HepG2 (cell line): ENCODE measurements around the gene PROC. TPM values are rescaled to one million over a fixed set of nuclear protein-coding genes. Genes with fewer than 3 reads are reported as not detected.

Experiments used
- ATAC-seq: fragments of 200-7000 bp; cut with Tn5 transposase; 3 replicates; pipeline ENCODE4 v1.9.1; 2020; ENCODE audit warnings: mild to moderate bottlenecking, moderate library complexity
- BruUV-seq: library from RNA; stranded (reverse); fragments of 400-500 nt; replicated peaks from 2 replicates; lab custom pipeline; 2021; lab: Mats Ljungman, UMichigan
- CTCF ChIA-PET: fragments of 300-600 bp; formaldehyde crosslinking; extraction: SDS; loops from one replicate; lab custom pipeline; 2021; ENCODE audit warnings: low total read pairs, inconsistent platforms, low intra/inter-chr PET ratio; lab: Yijun Ruan, JAX
- POLR2A ChIA-PET: fragments of 350-600 bp; sonication (Branson Sonifier 250); formaldehyde crosslinking; loops from one replicate; lab custom pipeline; 2020; ENCODE audit warnings: antibody characterized with exemption, inconsistent platforms; lab: Yijun Ruan, JAX
- DNase-seq: peaks from one replicate; pipeline ENCODE4 v3.0.0-alpha.2; 2015; ENCODE audit warnings: low spot score
- FAIRE-seq: peaks from 3 replicates; lab custom pipeline; 2011; peaks lifted over from hg19 to GRCh38; lab: Jason Lieb, UNC
- H2AFZ ChIP-seq: one replicate; pipeline ENCODE4 v1.6.1; 2011; ENCODE audit warnings: low read length, inconsistent platforms
- H3K27ac ChIP-seq: fragments of 300-600 bp; 3 replicates; pipeline ENCODE4 v1.8.0; 2011; ENCODE audit warnings: mixed run types, mild to moderate bottlenecking, mixed read lengths, low read length, inconsistent platforms; ENCODE audit not compliant: insufficient read depth; ENCODE audit errors: extremely low read length
- H3K27me3 ChIP-seq, 2 experiments: fragments of 200-600 bp in 1 of 2; 2 replicates in 1 of 2; 3 replicates in 1 of 2; pipeline versions ENCODE4 v1.6.0 to v1.8.0; 2011; ENCODE audit warnings: low read length in 2 of 2, mild to moderate bottlenecking in 2 of 2, moderate library complexity in 2 of 2, inconsistent platforms in 1 of 2; ENCODE audit not compliant: insufficient read depth in 2 of 2, control insufficient read depth in 1 of 2
- H3K36me3 ChIP-seq, 2 experiments: fragments of 200-600 bp in 1 of 2; replicated peaks in 1 of 2; 2 replicates in 1 of 2; 3 replicates in 1 of 2; pipeline versions ENCODE4 v1.5.1 to v1.8.0; 2011; ENCODE audit warnings: low read length in 2 of 2, inconsistent platforms in 1 of 2; ENCODE audit not compliant: insufficient read depth in 2 of 2, control insufficient read depth in 1 of 2
- H3K4me1 ChIP-seq: 2 replicates; pipeline ENCODE4 v1.5.1; 2012; ENCODE audit warnings: low read length, inconsistent platforms; ENCODE audit not compliant: insufficient read depth
- H3K4me2 ChIP-seq: 2 replicates; pipeline ENCODE4 v1.6.0; 2011; ENCODE audit warnings: low read depth, low read length, inconsistent platforms
- H3K4me3 ChIP-seq, 3 experiments: fragments of 200-600 bp in 1 of 3; sonication (generic), shearing (Covaris generic) in 1 of 3; replicated peaks in 1 of 3; 2 replicates each; pipeline ENCODE4 v1.5.1; 2011 to 2016; ENCODE audit warnings: low read length in 3 of 3, inconsistent platforms in 2 of 3, low read depth in 2 of 3, mild to moderate bottlenecking in 2 of 3, control low read depth in 1 of 3, mixed read lengths in 1 of 3; ENCODE audit not compliant: insufficient read depth in 1 of 3
- H3K79me2 ChIP-seq: one replicate; pipeline ENCODE4 v1.6.1; 2011; ENCODE audit warnings: low read length, inconsistent platforms; ENCODE audit not compliant: insufficient read depth
- H3K9ac ChIP-seq: 2 replicates; pipeline ENCODE4 v1.6.0; 2011; ENCODE audit warnings: mild to moderate bottlenecking, low read depth, low read length, inconsistent platforms; ENCODE audit not compliant: insufficient read depth
- H3K9me3 ChIP-seq: 2 replicates; pipeline ENCODE4 v1.5.1; 2012; ENCODE audit warnings: mild to moderate bottlenecking, low read length
- H4K20me1 ChIP-seq: 2 replicates; pipeline ENCODE4 v1.6.0; 2011; ENCODE audit warnings: inconsistent platforms, mild to moderate bottlenecking, low read length, moderate library complexity; ENCODE audit not compliant: insufficient read depth
- AKNA ChIP-seq: sonication (generic); formaldehyde crosslinking; IDR thresholded peaks from 2 replicates; pipeline ENCODE4 v1.4.0; 2020; ENCODE audit warnings: missing genetic modification reagents, borderline replicate concordance
- FOXP1 ChIP-seq, 2 experiments: fragments of 450-650 bp in 1 of 2; IDR thresholded peaks; 2 replicates each; pipeline ENCODE4 v1.6.1; 2017 to 2018; ENCODE audit warnings: antibody characterized with exemption in 1 of 2
- HNF1A ChIP-seq, 2 experiments: sonication (generic) in 1 of 2; formaldehyde crosslinking in 1 of 2; IDR thresholded peaks; 2 replicates each; pipeline versions ENCODE4 v1.4.0 to v1.6.1; 2016 to 2020; ENCODE audit warnings: borderline replicate concordance in 1 of 2, low read depth in 1 of 2, mild to moderate bottlenecking in 1 of 2, missing genetic modification reagents in 1 of 2
- PBX3 ChIP-seq: sonication (generic); formaldehyde crosslinking; IDR thresholded peaks from 2 replicates; pipeline ENCODE4 v1.8.1; 2023; ENCODE audit warnings: missing genetic modification reagents, inconsistent platforms, borderline replicate concordance
- SRF ChIP-seq: IDR thresholded peaks from 2 replicates; pipeline ENCODE4 v1.6.1; 2011; ENCODE audit warnings: mild to moderate bottlenecking, low read depth, low read length, moderate library complexity
- USF2 ChIP-seq, 2 experiments: sonication (generic) in 1 of 2; formaldehyde crosslinking in 1 of 2; IDR thresholded peaks; 2 replicates each; pipeline versions ENCODE4 v1.5.1 to v1.6.1; 2011 to 2020; ENCODE audit warnings: borderline replicate concordance in 1 of 2, low read depth in 1 of 2, low read length in 1 of 2, mild to moderate bottlenecking in 1 of 2, missing genetic modification reagents in 1 of 2, moderate library complexity in 1 of 2
- ZFP1 ChIP-seq: IDR thresholded peaks from 2 replicates; pipeline ENCODE4 v1.6.1; 2016
- ZNF615 ChIP-seq: sonication (generic); formaldehyde crosslinking; IDR thresholded peaks from 2 replicates; pipeline ENCODE4 v1.5.0; 2020; ENCODE audit warnings: mild to moderate bottlenecking, missing genetic modification reagents, borderline replicate concordance
- ZNF652 ChIP-seq: IDR thresholded peaks from 2 replicates; pipeline ENCODE4 v1.6.1; 2016; ENCODE audit warnings: low read depth, borderline replicate concordance
- WGBS: methylation state at CpG from one replicate; pipeline ENCODE4 v1.1.6; 2017; ENCODE audit warnings: low lambda C conversion rate; 5-methylcytosine and 5-hydroxymethylcytosine counted together
- in situ Hi-C: cut with HindIII; loops from 2 replicates; pipeline ENCODE4 v1.10.0; 2017; ENCODE audit warnings: low pct_unique_long_range_greater_than_20kb; ENCODE audit not compliant: extremely low pct_ligation_motif_present
- intact Hi-C: fragments of 100-400 bp; cut with micrococcal nuclease; formaldehyde crosslinking; loops from one replicate; pipeline ENCODE4 v1.10.0; 2022; ENCODE audit not compliant: unreplicated experiment
- polyA plus RNA-seq, 8 experiments: library from polyadenylated mRNA; depleted of rRNA in 3 of 8; stranded (reverse) in 7 of 8; unstranded in 1 of 8; fragments of >200 nt; fragmentation: Illumina TruSeq in 4 of 8; extraction: Trizol in 4 of 8; gene quantifications; 2 replicates each; pipeline versions ENCODE4 v1.2.1 to v1.2.3, GENCODE V29; 2011 to 2016; ENCODE audit warnings: low read depth in 4 of 8, missing spikeins in 1 of 8, mixed read lengths in 1 of 8; ENCODE audit not compliant: insufficient read depth in 1 of 8
- total RNA-seq, 5 experiments: library from RNA; depleted of rRNA; stranded (reverse); fragments of >200 nt; fragmentation: Illumina TruSeq; extraction: Trizol; gene quantifications; 2 replicates each; pipeline ENCODE4 v1.2.3, GENCODE V29; 2016; ENCODE audit warnings: low read depth in 1 of 5

The PROC gene
- total and polyA plus RNA-seq, 2 of the 13 experiments (the other 11 are each of a cell fraction or from before 2014, with no cell fraction given) = 134 to 185 TPM

GRCh38 chr2:127373362-127374083 is 44.7 kb upstream of the PROC start:
- H2AFZ ChIP-seq = no peak overlapping the region
- H3K36me3 ChIP-seq = peaks cover 3 to 7% of the 10 kb centered on the region in 2 experiments; a peak in 2 of 5 replicates
- H3K4me3 ChIP-seq = no peak overlapping the region
- H3K27ac ChIP-seq = no peak overlapping the region
- ChIA-PET POLR2A (no interaction called here), CTCF (no interaction called here)
- no peaks in the 10 kb centered on the region for H3K27me3 ChIP-seq
- intact Hi-C loops (no loop called here), in situ Hi-C loops (no loop called here)
- H3K4me1 ChIP-seq = peaks cover 14% of the 10 kb centered on the region; the same call in 1 of the 2 replicates
- peaks cover 63% of the 10 kb centered on the region for H3K9me3 ChIP-seq
- peaks cover 97% of the 10 kb centered on the region for H3K79me2 ChIP-seq
- no peak overlapping the region for H3K9ac ChIP-seq
- FAIRE-seq (no peak), ATAC-seq (no peak), DNase-seq (peak; percentile 20)
- BruUV-seq = TSS peak; percentile 8
- H3K4me2 ChIP-seq = no peak overlapping the region
- WGBS = 88% methylated on average over 5 of the region's 5 CpGs
- H4K20me1 ChIP-seq = peaks cover 11% of the 10 kb centered on the region
- TF ChIP-seq FOXP1 (IDR thresholded peaks at IDR 0.05) = no peak
- TF ChIP-seq FOXP1 (CRISPR knock-in tag; IDR thresholded peaks at IDR 0.05) = 0 out of 2 replicates have a peak, but pooled peaks have one; percentile 18
- TF ChIP-seq ZNF615 = no peak
- TF ChIP-seq HNF1A (IDR thresholded peaks at IDR 0.05; ENCODE audit: low read depth) = no peak
- TF ChIP-seq HNF1A (CRISPR knock-in tag; IDR thresholded peaks at IDR 0.05; ENCODE audit: borderline replicate concordance) = no peak
- TF ChIP-seq AKNA (CRISPR knock-in tag) = no peak
- TF ChIP-seq SRF = peak; percentile 61; the same call in 1 of the 2 replicates
- TF ChIP-seq ZNF652 = peak; percentile 80
- no peak for TF ChIP-seq USF2 (IDR thresholded peaks at IDR 0.05; ENCODE audit: low read depth, low read length)
- TF ChIP-seq USF2 (CRISPR knock-in tag; IDR thresholded peaks at IDR 0.05; ENCODE audit: borderline replicate concordance) = no peak
- TF ChIP-seq ZFP1 (CRISPR knock-in tag) = no peak
- no peak for TF ChIP-seq PBX3 (CRISPR knock-in tag)
